Suppressor macrophage treated with lipopolysaccharide for 4 hours (primary cell): ENCODE measurements around the gene RRAS2.
A peak's percentile ranks its signal among the peaks of the same experiment; 100 is the strongest.
"Not testable (repeated sequence)": the region's sequence is repeated elsewhere in the genome, so short reads cannot be mapped to it uniquely, and the experiment has no call there.

ENCODE experiments used
- DNase-seq: peaks from one replicate; pipeline ENCODE4 v3.0.0-alpha.2; 2020

Gene RRAS2

GRCh38 chr11:14358729-14359439 is at the start of gene RRAS2:
TSS of gene RRAS2 (minus strand) at chr11:14359183. CDS start at chr11:14358870, 313 bp downstream.
- DNase-seq = peak; percentile 39

GRCh38 chr11:14408612-14409011 is 49.6 kb upstream of the RRAS2 start:
- DNase-seq = no peak

DNA sequence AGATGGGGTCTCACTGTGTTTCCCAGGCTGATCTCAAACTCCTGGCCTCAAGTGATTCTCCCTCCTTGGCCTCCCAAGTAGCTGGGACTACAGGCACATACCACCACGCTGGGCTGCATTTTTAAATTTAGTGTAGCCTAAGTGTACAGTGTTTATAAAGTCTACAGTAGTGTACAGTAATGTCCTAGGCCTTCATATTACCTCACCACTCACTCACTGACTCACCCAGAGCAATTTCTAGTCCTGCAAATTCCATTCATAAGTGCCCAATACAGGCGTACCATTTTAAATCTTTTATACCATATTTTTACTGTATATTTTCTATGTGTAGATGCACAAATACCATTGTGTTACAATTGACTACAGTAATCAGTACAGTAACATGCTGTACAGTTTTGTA is 47.1 kb upstream of the RRAS2 start:
- DNase-seq = not testable (repeated sequence)

DNA sequence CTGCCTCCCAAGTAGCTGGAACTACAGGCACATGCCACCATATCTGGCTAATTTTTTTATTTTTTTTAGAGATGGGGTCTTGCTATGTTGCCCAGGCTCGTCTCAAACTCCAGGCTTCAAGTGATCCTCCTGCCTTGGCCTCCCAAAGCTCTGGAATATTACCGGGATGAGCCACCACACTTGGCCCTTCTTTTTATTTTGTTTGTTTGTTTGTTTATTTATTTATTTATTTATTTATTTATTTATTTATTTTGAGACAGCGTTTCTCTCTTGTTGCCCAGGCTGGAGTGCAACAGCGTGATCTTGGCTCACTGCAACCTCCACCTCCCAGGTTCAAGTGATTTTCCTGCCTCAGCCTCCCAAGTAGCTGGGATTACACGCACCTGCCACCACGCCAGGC is 44.5 kb upstream of the RRAS2 start:
- not testable (repeated sequence) for DNase-seq

GRCh38 chr11:14399087-14399486 is 40.1 kb upstream of the RRAS2 start:
- DNase-seq = no peak

- DNase-seq = no peak
Measured at GRCh38 chr11:14396273-14396672, 37.3 kb upstream of the RRAS2 start.

- no peak for DNase-seq
Measured at GRCh38 chr11:14393889-14394288, 34.9 kb upstream of the RRAS2 start.

GRCh38 chr11:14393129-14393528 is 34.1 kb upstream of the RRAS2 start:
- DNase-seq = no peak

DNA sequence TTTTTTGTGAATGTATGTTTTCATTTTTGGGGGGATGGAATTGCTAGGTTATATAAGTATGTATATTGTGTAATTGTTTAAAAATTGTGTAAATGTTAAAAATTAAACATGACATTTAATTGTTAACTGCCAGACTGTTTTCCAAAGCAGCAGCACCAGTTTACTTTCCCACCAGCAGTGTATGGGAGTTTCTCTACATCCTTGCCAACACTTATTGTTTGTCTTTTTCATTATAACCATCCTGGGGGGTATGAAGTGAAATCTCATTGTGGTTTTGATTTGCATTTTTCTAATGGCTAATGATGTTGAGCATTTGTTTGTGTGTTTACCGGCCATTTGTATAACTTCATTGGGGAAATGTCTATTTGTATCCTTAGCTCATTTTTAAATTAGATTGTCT is 31.7 kb upstream of the RRAS2 start:
- no peak for DNase-seq

DNA sequence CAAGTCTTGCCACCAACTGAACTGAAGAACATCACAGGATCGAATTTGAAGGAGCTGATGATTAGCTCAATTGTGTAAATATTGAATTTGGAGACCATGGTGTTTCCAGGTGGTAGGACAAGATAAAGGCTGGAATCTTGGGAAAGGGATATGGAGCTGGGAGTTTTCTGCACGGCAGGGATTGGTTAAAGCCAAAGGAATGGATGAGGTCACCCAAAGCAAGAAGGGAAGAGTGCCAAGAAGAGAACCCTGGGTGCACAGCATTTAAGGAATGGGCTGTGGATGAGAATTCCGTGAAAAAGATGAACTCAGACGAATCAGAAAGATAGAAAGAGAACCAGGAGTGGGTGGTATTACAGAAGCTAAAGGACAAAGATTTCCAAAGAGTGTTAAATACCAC is 29.4 kb upstream of the RRAS2 start:
- DNase-seq = no peak

DNA sequence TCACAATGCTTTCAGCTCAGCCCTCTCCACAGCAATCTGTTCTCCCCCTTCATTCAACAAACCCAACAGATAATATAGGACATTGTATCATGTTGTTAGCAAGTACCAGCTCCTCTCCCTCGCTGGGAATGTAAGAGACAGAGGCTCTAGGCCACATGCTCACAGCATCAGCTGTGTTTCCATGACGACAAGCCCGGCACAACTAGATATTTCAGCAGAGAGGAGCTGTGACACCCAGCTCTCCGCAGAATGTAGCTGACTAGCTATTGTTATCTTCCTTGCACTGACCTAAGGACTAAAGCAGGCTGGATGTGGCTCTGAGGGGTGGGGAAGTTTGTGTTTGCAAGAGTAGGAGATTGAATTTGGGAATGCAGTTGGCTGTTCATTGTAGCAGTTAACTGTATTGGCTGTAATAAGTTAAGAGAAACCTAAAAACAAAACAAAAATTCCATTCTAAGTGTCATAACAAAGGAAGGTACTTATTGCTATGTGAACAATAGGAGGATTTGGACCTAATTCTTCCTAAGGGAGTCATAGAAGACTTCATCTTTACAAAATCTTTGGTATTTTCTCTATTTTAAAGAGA is 28.0 kb upstream of the RRAS2 start:
- DNase-seq = no peak

GRCh38 chr11:14386081-14386480 is 27.1 kb upstream of the RRAS2 start:
- no peak for DNase-seq

DNA sequence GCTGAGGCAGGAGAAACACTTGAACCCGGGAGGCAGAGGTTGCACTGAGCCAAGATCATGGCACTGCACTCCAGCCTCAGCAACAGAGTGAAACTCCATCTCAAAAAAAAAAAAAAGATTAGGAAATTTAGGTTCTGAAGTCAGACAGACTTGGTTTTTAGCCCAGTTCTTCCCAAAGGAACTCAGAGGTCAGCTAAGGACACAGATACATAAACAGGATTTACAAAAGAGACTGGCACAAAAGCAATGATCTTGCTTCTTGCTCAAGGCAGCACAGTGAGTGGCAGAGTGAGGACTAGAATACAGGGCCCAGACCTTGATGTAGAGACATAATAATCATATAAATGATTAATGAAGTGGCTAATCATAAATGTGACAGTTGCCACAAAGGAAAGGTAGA is 25.4 kb upstream of the RRAS2 start:
- no peak for DNase-seq

- no peak for DNase-seq
Measured at GRCh38 chr11:14381968-14382367, 23.0 kb upstream of the RRAS2 start.

- DNase-seq = peak; percentile 15
Measured at GRCh38 chr11:14380947-14381561, 22.1 kb upstream of the RRAS2 start.

GRCh38 chr11:14380125-14380936 is 21.3 kb upstream of the RRAS2 start:
- DNase-seq = no peak

DNA sequence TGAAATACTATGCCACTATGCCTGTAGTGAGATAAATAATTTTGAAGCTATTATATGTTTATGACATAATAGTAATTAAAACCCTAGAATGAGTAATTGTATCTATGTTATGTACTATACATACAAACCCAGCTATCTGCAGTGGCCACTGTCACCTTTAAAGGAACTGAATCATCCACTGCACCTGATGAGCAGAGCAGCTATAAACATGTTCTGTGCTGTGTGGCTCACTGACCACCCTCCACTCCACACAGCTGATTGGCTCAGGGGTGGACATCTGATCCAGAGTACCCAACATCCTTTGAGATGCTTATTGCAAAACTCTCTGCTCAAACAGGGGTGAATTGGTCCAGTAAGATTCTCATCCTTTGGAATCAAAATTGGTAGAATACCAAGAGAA is 19.2 kb upstream of the RRAS2 start:
- DNase-seq = no peak

GRCh38 chr11:14376920-14377319 is 17.9 kb upstream of the RRAS2 start:
- no peak for DNase-seq

DNA sequence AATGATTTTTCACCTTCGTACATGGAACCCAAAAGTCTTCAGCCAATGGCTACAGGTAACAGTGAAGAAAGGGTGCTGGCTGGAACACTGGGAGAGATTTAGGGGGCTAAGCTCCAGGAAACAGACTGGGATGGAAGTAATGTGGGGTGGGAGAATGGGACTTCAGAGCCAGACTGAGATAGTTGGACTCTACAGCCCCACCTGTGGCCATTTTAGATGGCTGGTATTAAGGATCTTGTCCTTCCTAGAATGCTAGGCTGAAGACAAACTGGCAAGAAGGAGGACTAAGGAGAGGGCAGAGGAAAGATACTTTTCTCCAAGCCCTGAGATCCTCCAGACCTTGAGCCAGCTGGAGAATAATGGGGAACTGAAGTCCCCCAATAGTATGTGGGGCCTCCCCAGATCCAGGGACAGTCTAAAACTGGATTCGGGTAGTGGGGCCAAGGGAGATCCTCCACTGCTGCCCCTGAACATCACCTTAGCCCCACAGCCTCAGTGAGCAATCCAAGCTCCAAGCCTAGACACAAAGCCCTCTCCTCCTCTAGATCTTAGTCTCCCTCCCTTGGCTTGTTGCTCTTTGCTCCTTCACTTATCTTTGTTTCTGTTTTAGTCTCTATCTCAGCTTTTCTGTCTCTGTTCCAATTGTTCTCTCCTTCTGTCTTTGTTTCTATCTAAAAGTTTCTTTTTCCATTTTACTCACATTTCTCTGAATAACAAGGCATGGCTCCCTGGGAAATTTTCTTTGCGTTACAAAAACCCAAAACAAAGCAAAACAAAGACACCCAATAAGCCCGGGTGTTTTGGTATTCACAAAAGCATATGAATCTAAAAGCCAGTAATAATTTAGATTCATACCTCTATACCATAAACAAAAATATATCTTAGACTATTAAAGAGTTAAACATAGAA is 16.2 kb upstream of the RRAS2 start:
- DNase-seq = no peak

- DNase-seq = no peak
Measured at GRCh38 chr11:14373941-14374646, 15.1 kb upstream of the RRAS2 start.

GRCh38 chr11:14372011-14372410 is 13.0 kb upstream of the RRAS2 start:
- DNase-seq = no peak

DNA sequence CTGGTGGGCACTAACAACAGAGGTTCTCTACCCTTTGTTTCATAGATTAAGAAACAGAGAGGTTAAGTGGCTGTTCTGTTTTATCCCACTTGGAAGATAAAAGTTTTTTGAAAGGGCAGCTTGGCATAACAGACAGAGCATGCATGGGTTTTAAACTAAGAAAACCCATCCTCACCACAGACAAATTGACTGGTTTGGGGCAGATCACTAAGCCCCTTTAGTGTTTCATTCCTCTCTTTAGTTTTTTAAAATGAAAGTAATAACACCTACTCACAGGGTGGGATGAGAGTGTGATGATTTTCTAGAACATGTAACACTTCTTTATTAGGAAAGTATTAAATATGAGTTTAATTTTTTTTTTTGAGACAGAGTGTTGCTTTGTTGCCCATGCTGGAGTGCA is 12.3 kb upstream of the RRAS2 start:
- DNase-seq = no peak
